HepG2 (cell line): ENCODE results near the gene CACNA1D.

Experiments used
- ATF1 ChIP-seq: IDR thresholded peaks from 2 replicates; pipeline ENCODE4 v1.6.1; 2016; ENCODE audit warnings: mild to moderate bottlenecking, control low read depth
- CEBPB ChIP-seq: IDR thresholded peaks from 2 replicates; pipeline ENCODE4 v1.6.1; 2011; ENCODE audit warnings: low read depth, low read length, improper control_type of control experiment, borderline replicate concordance
- DDIT3 ChIP-seq: sonication (generic); formaldehyde crosslinking; IDR thresholded peaks from 2 replicates; pipeline ENCODE4 v1.4.0; 2020; ENCODE audit warnings: mild to moderate bottlenecking, missing genetic modification reagents
- ZNF547 ChIP-seq: sonication (generic); formaldehyde crosslinking; IDR thresholded peaks from 2 replicates; pipeline ENCODE4 v1.5.1; 2020; ENCODE audit warnings: mild to moderate bottlenecking, missing genetic modification reagents

- no peak for TF ChIP-seq ZNF547 (CRISPR knock-in tag)
- TF ChIP-seq ATF1 (CRISPR knock-in tag), result no peak
- TF ChIP-seq CEBPB, result no peak
- no peak for TF ChIP-seq DDIT3 (CRISPR knock-in tag)
Measured at GRCh38 chr3:53593611-53594010, 99.2 kb downstream of the CACNA1D start.
